ENCODE results near the gene PRKCE.

DNA sequence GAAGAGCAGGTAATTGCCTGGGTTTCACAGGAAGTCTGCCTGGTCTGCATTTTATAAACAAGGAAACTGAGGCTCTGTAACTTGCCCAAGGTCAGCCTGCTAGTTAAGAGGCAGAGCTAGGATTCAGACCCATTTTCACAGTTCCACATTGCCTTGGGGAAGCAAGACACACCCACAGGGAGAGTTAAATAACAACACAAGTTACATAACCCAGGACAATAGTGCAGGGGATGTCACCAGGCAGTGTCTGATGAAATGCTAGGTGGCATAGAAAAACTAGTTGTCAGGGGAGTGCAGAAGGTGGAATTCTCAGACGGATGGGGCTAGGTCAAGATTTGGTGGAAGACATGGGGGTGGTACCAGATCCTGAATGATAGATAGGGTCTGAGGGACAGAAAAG, 69.7 kb downstream of the PRKCE start:
- TF ChIP-seq, protein P1, sequence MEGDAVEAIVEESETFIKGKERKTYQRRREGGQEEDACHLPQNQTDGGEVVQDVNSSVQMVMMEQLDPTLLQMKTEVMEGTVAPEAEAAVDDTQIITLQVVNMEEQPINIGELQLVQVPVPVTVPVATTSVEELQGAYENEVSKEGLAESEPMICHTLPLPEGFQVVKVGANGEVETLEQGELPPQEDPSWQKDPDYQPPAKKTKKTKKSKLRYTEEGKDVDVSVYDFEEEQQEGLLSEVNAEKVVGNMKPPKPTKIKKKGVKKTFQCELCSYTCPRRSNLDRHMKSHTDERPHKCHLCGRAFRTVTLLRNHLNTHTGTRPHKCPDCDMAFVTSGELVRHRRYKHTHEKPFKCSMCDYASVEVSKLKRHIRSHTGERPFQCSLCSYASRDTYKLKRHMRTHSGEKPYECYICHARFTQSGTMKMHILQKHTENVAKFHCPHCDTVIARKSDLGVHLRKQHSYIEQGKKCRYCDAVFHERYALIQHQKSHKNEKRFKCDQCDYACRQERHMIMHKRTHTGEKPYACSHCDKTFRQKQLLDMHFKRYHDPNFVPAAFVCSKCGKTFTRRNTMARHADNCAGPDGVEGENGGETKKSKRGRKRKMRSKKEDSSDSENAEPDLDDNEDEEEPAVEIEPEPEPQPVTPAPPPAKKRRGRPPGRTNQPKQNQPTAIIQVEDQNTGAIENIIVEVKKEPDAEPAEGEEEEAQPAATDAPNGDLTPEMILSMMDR (IDR thresholded peaks at IDR 0.05) = no peak
- TF ChIP-seq POLR2A (IDR thresholded peaks at IDR 0.05) (no peak), POLR2AphosphoS5 (IDR thresholded peaks at IDR 0.05) (no peak)
